GM21786 (cell line): ENCODE results near the gene RAB37.

Experiments used
- ATAC-seq: cut with Tn5 transposase; IDR thresholded peaks from one replicate; pipeline ENCODE4 v1.9.1; 2021; ENCODE audit not compliant: unreplicated experiment

RAB37 gene

DNA sequence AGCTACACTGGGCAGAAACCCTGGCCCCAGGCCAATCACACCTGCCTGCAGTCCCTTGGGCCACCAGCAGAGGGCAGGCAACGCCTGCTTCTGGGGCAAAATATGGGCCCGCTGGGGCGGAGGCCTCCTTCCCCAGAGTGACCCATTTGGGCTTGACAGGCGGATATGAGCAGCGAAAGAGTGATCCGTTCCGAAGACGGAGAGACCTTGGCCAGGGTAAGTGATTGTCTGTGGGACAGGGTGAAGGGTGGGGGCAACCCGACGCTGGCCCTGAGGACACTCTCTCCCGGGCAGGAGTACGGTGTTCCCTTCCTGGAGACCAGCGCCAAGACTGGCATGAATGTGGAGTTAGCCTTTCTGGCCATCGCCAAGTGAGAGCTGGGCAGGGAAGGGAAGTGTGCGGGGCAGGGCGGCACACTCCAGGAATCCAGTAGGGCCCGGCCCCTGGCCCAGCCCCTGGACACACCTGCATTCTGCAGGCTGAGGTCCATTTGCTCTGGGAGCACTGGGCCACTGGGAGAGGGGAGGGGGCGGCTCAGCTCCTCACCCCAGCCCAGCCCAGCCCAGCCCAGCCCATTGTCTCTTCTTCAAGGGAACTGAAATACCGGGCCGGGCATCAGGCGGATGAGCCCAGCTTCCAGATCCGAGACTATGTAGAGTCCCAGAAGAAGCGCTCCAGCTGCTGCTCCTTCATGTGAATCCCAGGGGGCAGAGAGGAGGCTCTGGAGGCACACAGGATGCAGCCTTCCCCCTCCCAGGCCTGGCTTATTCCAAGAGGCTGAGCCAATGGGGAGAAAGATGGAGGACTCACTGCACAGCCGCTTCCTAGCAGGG is 7.9 kb downstream of the RAB37 start:
- no peak for ATAC-seq

DNA sequence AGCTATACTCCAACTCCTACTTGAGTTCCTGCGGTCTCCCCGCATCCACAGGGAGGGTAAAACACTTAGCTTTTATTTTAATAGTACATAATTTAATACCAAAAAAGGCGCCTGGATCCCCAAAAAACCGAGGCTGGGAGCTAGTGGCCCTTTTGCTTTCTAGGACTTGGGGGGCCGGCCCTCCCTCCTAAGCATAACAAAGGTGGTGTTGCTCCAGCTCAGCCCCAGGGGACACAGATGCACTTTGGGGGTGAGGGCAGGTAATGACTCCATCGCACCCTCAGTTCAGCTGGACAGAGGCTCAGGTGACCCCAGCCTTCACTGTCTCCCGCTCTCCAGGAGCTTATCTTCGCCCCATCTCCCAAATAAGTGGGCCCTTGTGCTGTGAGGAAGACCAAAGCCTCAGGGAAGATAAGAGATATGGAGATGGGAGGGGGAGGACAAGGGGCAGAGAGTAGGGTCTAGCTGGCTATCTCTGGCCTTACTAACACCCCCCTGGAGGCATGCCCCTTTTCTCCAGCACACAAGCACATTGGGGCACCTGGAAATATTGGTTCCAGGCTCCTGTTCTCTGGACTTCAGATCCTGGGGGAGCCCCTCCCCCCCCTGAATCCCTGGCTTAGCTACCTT is 8.6 kb downstream of the RAB37 start:
- ATAC-seq = no peak

DNA sequence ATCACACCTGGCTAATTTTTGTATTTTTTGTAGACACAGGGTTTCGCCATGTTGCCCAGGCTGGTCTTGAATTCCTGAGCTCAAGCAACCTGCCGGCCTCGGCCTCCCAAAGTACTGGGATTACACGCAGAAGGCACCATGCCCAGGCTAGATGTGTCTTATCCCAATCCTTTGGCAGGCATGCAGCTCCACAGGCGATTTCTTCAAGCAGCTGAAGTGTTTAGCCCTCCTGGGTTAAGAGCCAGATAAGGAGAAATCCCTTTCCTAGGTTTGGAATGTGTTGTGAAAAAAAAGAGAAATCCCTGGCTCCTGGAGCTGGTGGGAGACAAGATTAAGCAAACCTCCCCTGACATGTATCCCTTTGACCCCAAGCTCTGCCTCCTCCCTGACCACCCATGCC is 9.3 kb downstream of the RAB37 start:
- no peak for ATAC-seq

DNA sequence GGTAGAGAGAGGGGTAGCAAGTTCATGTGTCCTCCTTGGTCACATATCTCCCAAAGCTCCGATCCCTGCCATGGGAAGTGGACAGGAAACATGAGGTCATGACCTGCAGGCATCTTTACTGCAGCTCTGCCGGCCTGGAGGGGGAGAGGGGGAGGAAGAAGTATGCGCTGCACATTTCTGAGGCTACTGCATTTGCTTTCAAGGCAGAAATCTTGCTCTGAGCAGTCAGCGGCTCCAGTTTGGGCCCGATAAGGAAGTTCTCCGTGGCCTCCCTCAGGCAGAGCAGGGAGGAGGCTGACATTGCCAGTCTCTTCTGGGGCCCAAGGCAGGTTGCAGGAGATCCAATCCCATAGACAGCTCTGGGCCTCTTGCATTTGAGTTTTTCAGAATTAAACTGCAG is 9.9 kb downstream of the RAB37 start:
- no peak for ATAC-seq

DNA sequence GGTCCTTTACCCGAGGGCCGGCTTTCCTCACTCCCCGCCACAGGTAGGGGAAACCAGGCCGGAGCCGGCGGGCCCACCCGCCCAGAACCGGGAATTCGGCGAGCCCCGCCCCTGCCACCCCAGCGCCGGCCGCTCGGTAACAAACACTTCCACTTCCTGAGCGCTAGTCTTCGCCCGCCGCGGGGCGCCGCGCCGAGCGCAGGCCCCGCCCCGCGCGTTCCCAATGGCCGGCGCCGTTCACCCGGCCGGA is 11.1 kb downstream of the RAB37 start:
- ATAC-seq = no peak

DNA sequence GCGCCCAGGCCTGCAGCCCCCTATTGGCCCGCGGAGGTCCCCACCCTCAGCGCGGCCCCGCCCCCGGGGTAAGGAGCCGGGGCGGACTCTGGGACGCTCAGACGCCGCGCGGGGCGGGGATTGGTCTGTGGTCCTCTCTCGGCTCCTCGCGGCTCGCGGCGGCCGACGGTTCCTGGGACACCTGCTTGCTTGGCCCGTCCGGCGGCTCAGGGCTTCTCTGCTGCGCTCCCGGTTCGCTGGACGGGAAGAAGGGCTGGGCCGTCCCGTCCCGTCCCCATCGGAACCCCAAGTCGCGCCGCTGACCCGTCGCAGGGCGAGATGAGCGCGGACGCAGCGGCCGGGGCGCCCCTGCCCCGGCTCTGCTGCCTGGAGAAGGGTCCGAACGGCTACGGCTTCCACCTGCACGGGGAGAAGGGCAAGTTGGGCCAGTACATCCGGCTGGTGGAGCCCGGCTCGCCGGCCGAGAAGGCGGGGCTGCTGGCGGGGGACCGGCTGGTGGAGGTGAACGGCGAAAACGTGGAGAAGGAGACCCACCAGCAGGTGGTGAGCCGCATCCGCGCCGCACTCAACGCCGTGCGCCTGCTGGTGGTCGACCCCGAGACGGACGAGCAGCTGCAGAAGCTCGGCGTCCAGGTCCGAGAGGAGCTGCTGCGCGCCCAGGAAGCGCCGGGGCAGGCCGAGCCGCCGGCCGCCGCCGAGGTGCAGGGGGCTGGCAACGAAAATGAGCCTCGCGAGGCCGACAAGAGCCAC is 11.6 kb downstream of the RAB37 start, which contains the start of gene NHERF1:
Gene NHERF1, plus strand, starts transcription at position 100 of the 750 bp plus-strand sequence. Its CDS starts 219 bp downstream, at position 319.
- peak; percentile 87 for ATAC-seq

DNA sequence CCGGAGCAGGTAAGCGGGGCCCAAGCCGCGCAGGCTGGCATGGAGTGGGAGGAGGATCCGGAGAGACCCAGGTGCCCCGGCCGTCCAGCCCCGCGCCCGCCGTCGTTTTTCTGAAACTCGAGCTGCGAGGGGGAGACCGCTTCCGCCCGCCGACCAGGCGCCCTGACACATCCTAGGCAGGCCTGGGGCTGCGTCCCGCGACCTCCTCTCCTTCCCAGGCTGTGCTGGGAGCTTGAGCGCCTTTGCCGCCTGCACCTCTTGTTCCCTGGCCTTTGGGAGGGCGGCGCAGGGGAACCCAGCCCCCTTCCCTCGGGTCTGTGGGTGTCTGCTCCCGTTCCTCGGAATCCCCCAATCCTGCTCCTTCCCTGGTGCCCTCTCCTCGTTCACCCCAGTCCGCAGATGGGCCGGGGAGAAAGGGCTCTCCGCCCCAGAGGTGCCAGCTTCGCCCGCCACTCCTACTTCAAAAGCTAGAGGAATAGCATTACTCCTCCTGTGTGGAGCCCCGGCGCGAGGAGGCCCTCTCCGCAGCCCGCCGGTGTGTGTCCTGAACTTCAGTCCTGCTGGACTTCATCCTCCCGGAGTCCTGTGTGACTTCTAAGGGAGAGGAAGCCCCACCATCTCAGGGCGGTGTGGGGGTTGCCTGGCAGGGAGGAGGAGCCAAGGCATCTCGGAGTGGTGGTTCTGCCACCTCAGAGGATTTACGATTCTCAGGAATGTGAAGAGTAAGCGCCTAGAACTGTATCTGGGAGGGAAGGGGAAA is 12.4 kb downstream of the RAB37 start:
- ATAC-seq = peak; percentile 9

DNA sequence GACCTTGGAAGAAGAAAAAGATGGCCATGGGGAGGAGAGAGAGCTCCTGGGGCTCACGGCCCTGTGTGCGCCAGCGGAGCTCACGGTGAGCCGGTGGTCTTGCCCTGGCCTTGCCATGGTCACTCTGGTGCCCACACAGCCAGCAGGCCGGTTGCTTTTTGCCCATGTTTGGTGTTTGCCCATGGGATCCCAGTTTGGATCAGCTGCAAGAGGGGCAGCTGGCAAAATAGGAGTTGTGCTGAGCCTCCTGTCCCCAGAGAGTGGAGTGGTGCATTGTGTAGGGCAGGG is 12.9 kb downstream of the RAB37 start:
- no peak for ATAC-seq

DNA sequence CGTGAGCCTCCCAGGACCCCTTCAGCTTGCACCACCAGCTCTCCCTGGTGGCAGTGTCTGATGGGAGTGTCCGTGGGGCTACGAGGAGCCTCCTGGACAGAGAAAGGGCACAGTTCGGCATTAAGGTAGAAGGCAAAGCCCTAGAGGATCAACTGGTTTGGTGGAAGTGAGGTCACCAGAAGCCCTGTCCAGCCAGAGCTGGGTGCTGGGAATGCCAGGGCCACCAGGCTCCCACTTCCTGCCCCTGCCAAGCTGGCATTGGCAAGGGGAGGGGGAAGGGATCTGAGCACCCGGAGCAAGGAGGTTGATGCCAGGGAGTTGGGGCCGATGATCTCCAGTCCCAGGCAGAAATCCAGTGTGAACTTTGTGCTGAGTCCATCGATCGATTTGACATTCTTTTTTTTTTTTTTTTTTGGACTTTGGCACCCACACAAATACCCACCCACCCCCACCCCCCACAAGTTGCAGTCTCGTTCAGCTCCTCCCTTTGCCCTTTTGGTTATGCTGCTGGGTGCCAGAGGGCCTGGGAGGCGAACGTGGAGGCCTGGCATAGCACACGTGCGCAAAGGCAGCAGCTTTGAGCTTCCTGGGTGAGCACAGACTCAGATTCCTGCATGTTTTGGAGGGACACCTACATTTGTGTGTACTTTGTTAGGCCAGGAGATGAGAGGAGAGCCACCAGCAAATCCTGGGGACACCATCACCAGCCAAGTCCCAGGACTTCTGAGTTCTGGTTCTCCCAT is 13.4 kb downstream of the RAB37 start:
- no peak for ATAC-seq

DNA sequence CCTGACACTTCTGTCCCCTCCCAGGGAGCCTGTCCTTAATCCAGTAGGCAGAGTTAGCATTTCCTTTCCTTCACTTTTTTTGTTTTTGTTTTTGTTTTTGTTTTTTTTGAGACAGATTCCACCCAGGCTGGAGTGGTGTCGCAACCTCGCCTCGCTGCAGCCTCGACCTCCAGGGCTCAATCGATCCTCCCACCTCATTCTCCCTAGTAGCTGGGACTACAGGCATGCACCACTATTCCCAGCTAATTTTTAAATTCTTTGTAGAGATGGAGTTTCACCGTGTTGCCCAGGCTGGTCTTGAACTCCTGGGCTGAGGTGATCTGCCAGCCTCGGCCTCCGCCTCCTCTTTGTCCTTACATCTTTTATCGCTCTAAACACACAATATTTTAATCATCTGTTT is 15.4 kb downstream of the RAB37 start:
- ATAC-seq = no peak

DNA sequence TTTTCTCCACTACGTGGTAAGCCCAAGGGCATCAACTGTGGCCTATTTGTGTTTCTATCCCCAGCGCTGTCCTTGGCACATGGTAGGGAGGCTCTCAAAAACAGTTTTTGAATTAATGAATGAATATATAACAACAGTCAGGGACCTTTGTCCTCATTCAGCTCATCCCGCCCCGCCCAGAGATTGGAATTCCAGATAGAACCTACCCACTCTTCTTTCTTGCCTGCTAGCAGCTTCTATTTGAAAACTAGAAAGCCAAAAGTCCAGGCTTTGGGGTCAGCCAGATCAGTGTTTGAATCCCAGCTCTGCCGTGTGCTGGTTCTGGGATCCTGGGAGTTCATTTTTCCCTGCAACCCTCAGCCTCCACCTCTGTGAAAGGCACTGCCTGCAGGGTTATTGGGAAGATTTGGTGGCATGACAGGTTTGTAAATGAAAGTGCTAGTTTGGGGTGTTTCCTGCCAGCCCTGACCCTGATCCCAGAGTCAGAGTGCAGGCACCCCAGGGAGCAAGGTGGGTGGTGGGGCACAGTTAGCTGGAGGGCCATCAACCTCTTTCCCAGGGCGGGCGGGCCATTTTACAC is 15.9 kb downstream of the RAB37 start:
- no peak for ATAC-seq

DNA sequence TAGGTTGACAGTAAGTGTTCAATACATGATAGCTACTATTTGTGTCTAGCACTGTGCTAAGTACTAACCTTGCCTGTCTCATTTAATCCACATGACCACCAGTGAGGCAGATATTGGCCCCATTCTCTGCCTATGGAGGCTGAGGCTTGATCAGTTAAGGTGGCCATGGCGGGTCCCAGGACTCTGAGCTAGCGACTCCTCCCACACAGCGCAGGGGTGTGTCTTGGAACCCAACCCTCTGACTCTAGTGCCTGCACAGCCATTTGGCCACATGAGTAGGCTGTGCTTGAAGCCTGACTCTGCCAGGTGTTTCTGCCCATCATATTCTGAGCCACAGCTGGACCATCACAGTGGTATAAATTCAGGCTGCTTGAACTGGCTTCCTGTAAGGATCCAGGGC is 17.8 kb downstream of the RAB37 start:
- ATAC-seq = no peak

DNA sequence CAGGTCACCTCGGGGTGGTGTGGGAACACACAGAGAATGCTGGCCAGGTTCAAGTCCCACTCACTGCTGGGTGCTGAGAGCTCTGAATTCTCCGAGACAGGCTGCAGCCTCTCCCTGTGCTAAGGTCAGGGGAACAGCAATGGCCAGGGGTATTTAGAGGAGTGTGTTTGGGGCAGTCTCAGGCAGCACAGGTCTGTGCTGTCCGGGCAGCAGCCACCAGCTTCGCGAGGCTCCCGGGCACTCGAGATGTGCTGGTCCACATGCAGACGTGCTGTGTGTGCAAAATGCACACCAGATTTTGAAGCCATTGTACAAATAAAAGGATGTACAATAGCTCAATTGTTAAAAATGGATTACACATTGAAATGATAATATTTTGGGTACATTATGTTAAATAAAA is 18.5 kb downstream of the RAB37 start:
- ATAC-seq = no peak

DNA sequence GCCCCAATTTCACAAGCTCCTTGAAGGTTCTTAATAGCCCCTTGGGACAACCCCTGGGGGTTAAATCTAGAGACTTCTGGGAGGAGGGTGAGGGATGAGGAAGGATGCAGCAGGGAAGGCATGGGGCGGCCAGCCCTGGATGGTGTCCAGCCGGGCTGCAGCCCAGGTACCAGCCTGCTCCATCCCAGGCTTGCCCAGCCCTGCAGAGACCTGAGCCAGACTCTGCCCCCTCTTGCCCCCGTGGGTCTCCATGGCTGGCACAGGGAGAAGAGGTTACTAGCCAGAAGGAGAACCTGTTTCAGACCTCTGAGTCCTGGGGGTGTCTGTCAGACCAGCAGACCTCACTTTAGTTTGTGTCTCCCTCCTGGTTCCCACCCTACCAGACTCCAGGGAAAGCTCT is 19.8 kb downstream of the RAB37 start:
- ATAC-seq = no peak

DNA sequence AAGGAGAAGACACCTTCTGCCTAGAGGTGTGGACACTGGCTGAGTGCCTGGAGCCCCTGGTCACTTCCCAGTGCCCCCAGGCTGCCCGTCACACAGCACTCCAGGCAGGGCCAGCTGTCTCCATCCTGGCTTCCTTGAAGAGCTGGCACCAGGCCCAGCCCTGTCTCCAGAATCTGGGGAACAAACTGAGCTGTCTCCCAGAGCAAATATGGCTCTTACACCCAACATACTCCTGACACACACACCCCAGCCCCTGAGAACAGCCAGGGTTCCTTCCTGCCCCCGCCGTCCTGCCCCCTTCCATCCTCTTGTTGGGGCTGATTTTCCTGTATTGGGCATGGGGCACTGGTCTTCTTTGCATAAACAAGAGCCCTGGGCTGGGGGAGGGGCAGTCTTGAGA is 20.4 kb downstream of the RAB37 start:
- no peak for ATAC-seq

DNA sequence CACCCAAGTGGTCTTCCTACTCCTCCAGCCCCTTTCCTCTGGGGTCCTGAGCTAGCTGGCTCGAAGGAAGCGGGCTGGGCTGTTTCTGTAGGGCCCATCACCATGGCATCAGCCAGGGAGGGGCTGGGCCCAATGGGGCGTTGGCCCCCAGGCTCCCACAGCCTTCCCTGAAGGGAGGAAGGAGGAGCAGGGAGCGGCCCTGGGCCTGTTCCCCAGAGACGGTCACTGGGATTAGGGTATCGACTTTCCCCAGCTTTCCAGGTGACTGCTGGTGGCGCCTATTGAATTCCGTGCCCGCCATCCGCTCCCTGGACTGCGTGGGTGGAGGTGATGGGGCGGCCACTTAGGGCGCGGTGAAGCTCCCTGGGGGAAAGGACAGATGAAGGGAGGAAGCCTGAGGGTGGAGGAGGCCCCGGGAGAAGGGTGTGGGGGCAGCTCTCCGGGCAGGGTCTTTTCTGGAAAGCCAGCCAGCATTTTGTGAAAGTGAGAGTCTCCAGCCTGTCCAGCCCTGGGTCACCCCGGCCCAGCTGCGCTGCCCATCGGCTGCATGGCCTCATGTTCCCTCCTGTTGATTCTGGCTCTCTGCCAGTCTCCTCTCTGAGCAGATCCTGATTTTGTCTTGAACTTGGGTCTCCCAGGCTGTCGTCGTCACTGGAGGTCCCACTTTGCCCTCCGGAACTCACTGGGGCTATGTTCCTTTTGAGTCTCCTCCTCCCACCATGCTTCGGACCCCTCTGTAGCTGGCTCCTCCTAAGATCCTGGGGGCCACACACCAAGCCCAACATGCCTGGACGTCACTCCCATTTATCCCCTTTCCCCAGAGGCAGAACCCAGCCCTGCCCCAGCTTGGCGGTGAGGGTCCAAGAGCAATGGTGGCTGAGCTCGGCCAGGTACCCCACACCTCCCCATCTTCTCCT is 21.1 kb downstream of the RAB37 start:
- ATAC-seq = no peak

DNA sequence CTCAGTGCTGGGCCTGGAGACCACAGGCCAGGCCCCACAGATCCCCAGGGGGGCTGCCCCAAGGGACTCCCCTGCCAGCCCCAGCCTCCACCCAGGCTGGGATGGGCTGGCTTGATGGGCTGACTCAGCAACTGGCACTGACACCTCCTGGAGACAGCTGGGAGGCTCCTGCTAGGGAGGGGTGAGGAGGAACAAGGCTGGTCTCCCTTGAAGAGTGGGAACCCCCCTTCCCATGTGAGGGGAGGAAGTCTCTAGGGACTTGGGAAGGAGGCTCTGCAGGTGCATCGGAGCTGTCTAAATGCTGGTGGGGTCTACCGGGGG is 21.8 kb downstream of the RAB37 start:
- ATAC-seq = no peak

DNA sequence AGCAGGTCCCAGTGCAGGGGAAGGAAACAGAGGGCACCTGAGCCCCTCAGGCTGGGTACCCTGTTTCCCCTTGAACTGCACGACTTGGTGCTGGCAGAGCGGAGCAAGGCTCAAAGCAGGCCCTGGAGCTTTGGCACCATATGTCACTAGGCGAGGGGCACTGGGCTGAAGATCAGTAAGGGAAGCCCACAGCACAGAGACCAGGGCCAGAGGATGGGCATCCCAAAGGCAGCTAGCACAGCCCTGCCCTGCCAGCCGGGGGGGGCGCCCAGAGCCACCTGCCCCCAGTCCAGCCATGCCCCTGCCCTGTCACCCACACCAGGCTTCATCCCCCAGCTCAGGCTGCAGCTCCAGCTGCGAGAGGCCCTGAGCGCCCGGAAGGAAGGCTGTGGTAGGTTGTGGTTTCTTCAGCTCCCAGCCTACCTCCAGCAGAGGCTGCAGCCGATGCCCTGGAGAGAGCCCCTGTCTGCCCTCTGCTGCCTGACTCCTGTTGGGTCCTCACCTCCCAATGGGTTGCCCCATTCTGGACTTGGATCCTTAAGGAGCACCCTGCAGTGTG is 22.3 kb downstream of the RAB37 start:
- ATAC-seq = peak; percentile 79

DNA sequence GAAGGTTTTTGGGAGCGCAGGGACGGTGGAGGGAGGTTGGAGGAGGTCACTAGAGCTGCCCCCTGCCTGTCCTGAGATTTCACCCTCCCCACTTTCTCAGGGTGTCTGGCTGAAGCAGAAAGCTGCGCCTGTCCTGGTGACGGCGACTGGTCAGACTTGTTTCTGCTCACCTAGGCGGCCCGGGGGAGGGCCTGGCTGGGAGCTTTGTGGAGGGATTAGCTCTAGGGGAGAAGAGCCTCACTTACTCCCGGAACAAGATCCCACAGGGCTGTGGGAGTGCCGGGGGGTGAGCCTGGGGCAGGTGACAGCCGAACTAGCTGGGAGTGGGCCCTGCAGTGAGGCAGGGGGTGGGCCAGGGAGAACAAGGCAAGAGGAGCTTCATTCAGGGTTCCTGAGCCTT is 22.9 kb downstream of the RAB37 start:
- ATAC-seq = no peak
